Stimulated activated naive CD8-positive, alpha-beta T cell treated with anti-CD3 and anti-CD28 coated beads, Interleukin-15, Interleukin-2, amounts not matched to agents 100 ng/mL and 50 ng/mL, for 24 hours (primary cell): ENCODE measurements around the gene GORASP2.

ENCODE experiments used
- H3K27ac Mint-ChIP-seq: one replicate; pipeline ENCODE4 v1.8.0; 2021; ENCODE audit warnings: mild to moderate bottlenecking, mixed read lengths
- H3K27me3 Mint-ChIP-seq: one replicate; pipeline ENCODE4 v1.8.0; 2021; ENCODE audit warnings: mixed read lengths
- H3K36me3 Mint-ChIP-seq: one replicate; pipeline ENCODE4 v1.8.0; 2021; ENCODE audit warnings: low read depth, mixed read lengths
- H3K4me1 Mint-ChIP-seq: one replicate; pipeline ENCODE4 v1.8.0; 2021; ENCODE audit warnings: low read depth, mixed read lengths
- H3K4me3 Mint-ChIP-seq: one replicate; pipeline ENCODE4 v1.8.0; 2021; ENCODE audit warnings: mild to moderate bottlenecking, mixed read lengths
- H3K9me3 Mint-ChIP-seq: one replicate; pipeline ENCODE4 v1.8.0; 2021; ENCODE audit warnings: mixed read lengths

Gene GORASP2

DNA sequence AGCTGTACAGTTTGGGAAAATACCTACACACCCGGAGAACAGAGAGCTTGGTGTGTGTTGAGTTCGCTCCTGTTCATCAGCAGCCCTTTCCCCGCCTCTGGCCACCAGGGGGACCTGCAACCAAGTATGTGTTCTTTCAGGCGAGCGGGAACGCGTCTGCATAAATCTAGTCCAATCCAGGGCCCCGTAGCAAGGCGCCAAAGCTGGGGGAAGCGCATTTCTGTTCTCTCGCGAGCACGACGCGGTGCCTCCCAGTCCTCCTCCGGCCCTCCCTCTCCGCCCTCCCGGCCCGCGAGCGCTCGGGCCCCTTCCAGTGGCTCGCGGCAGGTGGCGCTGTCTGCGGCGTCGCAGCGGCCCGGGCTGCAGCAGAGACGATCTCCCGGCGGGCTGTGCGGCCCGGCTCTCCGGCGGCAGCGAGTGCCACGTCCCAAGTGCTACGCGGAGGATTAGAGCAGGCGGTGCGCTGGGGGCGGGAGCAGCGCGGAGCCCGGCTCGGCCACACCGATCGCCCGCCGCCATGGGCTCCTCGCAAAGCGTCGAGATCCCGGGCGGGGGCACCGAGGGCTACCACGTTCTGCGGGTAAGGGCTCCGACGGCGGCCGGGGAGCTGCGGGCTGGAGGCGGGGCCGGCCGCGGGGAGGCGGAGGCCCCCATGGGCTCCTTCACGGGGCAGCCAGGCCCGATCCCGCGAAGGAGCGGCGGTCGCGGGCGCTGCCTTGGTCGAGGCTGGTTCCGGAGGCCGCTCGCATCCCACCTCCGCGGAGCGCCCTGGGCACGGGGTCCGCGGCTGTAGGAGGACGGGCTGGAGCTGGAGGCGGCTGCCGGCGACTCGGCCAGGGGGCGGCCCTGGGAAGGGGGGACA is at the start of gene GORASP2:
GORASP2 (plus strand) TSS at position 430 of the 862 bp plus-strand sequence; CDS start at position 518, 88 bp downstream.
- Mint-ChIP-seq H3K27ac (peak within 1 kb of the TSS; percentile 99), H3K27me3 (no peaks in the 10 kb centered on the region), H3K36me3 (peaks cover 36% of the 10 kb centered on the region), H3K4me1 (peaks cover 53% of the 10 kb centered on the region), H3K4me3 (peak within 1 kb of the TSS; percentile 98), H3K9me3 (no peaks in the 10 kb centered on the region)

- Mint-ChIP-seq H3K27me3 (peaks cover 7% of the 10 kb centered on the region), H3K9me3 (no peaks in the 10 kb centered on the region), H3K36me3 (no peaks in the 10 kb centered on the region), H3K27ac (no peak overlapping the region), H3K4me3 (no peak overlapping the region), H3K4me1 (peaks cover 7% of the 10 kb centered on the region)
These were observed 47.2 kb upstream of the GORASP2 start for GRCh38 chr2:170881840-170882239.

- no peak overlapping the region for H3K4me3 Mint-ChIP-seq
- H3K36me3 Mint-ChIP-seq, result no peaks in the 10 kb centered on the region
- H3K27ac Mint-ChIP-seq, result no peak overlapping the region
- H3K27me3 Mint-ChIP-seq, result peaks cover 7% of the 10 kb centered on the region
- no peaks in the 10 kb centered on the region for H3K9me3 Mint-ChIP-seq
- H3K4me1 Mint-ChIP-seq, result peaks cover 7% of the 10 kb centered on the region
These were observed 46.3 kb upstream of the GORASP2 start for GRCh38 chr2:170882758-170883157.

- Mint-ChIP-seq H3K4me3 (no peak overlapping the region), H3K36me3 (no peaks in the 10 kb centered on the region), H3K4me1 (peaks cover under 1% of the 10 kb centered on the region), H3K27me3 (peaks cover 7% of the 10 kb centered on the region), H3K9me3 (no peaks in the 10 kb centered on the region), H3K27ac (no peak overlapping the region)
These were observed 45.4 kb upstream of the GORASP2 start for GRCh38 chr2:170883683-170884082.

GRCh38 chr2:170885130-170885791 is 43.8 kb upstream of the GORASP2 start:
- no peaks in the 10 kb centered on the region for H3K9me3 Mint-ChIP-seq
- no peak overlapping the region for H3K27ac Mint-ChIP-seq
- H3K4me3 Mint-ChIP-seq, result no peak overlapping the region
- H3K36me3 Mint-ChIP-seq, result no peaks in the 10 kb centered on the region
- peaks cover 11% of the 10 kb centered on the region for H3K27me3 Mint-ChIP-seq
- no peaks in the 10 kb centered on the region for H3K4me1 Mint-ChIP-seq

DNA sequence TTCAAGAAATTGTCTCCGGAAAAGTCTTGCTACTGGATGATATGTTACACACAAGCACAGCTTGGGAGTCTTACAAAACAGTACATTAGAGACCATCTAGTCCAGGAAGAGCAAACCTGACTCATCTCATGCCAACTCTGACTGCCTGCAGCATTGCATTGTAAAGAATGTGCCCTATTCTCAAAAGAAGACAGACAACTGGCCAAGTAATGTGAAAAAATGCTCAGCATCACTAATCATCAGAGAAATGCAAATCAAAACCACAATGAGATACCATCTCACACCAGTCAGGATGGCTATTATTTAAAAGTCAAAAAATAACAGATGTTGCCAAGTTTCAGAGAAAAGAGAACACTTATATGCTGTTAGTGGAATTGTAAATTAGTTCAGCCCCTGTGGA is 42.7 kb upstream of the GORASP2 start:
- no peak overlapping the region for H3K27ac Mint-ChIP-seq
- H3K36me3 Mint-ChIP-seq, result no peaks in the 10 kb centered on the region
- no peaks in the 10 kb centered on the region for H3K9me3 Mint-ChIP-seq
- no peaks in the 10 kb centered on the region for H3K4me1 Mint-ChIP-seq
- H3K27me3 Mint-ChIP-seq, result peaks cover 11% of the 10 kb centered on the region
- H3K4me3 Mint-ChIP-seq, result no peak overlapping the region

GRCh38 chr2:170887496-170887895 is 41.6 kb upstream of the GORASP2 start:
- no peaks in the 10 kb centered on the region for H3K9me3 Mint-ChIP-seq

GRCh38 chr2:170887896-170888295 is 41.2 kb upstream of the GORASP2 start:
- no peaks in the 10 kb centered on the region for H3K36me3 Mint-ChIP-seq
- H3K4me3 Mint-ChIP-seq, result no peak overlapping the region
- H3K9me3 Mint-ChIP-seq, result no peaks in the 10 kb centered on the region
- no peak overlapping the region for H3K27ac Mint-ChIP-seq
- peaks cover 8% of the 10 kb centered on the region for H3K27me3 Mint-ChIP-seq
- no peaks in the 10 kb centered on the region for H3K4me1 Mint-ChIP-seq

More at GRCh38 chr2:170887496-170887895, 41.6 kb upstream of the GORASP2 start:
- H3K4me1 Mint-ChIP-seq, result no peaks in the 10 kb centered on the region
- no peak overlapping the region for H3K4me3 Mint-ChIP-seq
- no peaks in the 10 kb centered on the region for H3K36me3 Mint-ChIP-seq
- H3K27ac Mint-ChIP-seq, result no peak overlapping the region
- H3K27me3 Mint-ChIP-seq, result peaks cover 10% of the 10 kb centered on the region

GRCh38 chr2:170891893-170892292 is 37.2 kb upstream of the GORASP2 start:
- Mint-ChIP-seq H3K4me1 (no peaks in the 10 kb centered on the region), H3K9me3 (no peaks in the 10 kb centered on the region)

GRCh38 chr2:170892391-170892951 is 36.6 kb upstream of the GORASP2 start:
- H3K27ac Mint-ChIP-seq, result no peak overlapping the region
- no peaks in the 10 kb centered on the region for H3K4me1 Mint-ChIP-seq
- no peaks in the 10 kb centered on the region for H3K36me3 Mint-ChIP-seq
- no peaks in the 10 kb centered on the region for H3K9me3 Mint-ChIP-seq
- H3K27me3 Mint-ChIP-seq, result peaks cover 12% of the 10 kb centered on the region
- no peak overlapping the region for H3K4me3 Mint-ChIP-seq

More at GRCh38 chr2:170891893-170892292, 37.2 kb upstream of the GORASP2 start:
- Mint-ChIP-seq H3K36me3 (no peaks in the 10 kb centered on the region), H3K4me3 (no peak overlapping the region), H3K27me3 (peaks cover 12% of the 10 kb centered on the region), H3K27ac (no peak overlapping the region)

DNA sequence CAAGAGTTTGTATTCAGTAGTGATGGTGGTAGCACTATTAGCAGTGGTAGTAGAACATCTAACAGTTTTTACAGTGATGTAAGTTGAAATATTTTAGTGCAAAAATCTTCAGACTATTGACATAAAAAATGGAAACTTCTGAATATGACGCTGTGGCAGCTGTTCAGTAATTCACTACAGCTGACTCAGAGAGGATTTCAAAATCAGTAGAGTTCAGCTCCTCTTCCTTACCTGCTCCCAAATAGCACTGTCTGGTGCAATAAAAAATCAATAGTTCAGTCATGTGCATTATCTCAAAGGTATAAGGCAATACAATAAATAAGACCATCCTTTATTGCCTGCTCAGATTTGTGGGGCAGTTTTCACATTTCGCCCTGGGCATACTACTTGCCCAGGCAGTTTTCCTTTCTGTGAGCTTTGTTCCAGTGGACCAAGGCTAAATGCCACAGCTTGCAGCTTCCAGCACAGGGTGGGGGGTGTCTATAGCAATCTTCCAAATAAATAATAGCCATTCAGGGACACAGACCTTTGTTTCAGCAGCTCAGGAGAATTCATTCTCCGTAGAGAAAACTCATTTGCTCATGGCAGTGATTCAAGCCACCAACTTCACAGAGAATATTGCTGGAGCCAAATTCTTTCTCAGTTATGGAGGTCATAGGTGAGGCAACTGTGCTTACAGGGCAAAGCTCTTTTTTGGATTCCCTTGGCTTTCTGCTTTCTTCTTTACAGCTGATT is 33.9 kb upstream of the GORASP2 start:
- Mint-ChIP-seq H3K27ac (no peak overlapping the region), H3K27me3 (peaks cover 16% of the 10 kb centered on the region), H3K36me3 (no peaks in the 10 kb centered on the region), H3K4me3 (no peak overlapping the region), H3K9me3 (no peaks in the 10 kb centered on the region), H3K4me1 (no peaks in the 10 kb centered on the region)

- Mint-ChIP-seq H3K4me3 (no peak overlapping the region), H3K27me3 (peaks cover 16% of the 10 kb centered on the region), H3K27ac (no peak overlapping the region), H3K4me1 (no peaks in the 10 kb centered on the region), H3K36me3 (no peaks in the 10 kb centered on the region), H3K9me3 (no peaks in the 10 kb centered on the region)
These were observed 32.4 kb upstream of the GORASP2 start for GRCh38 chr2:170896622-170897021.

DNA sequence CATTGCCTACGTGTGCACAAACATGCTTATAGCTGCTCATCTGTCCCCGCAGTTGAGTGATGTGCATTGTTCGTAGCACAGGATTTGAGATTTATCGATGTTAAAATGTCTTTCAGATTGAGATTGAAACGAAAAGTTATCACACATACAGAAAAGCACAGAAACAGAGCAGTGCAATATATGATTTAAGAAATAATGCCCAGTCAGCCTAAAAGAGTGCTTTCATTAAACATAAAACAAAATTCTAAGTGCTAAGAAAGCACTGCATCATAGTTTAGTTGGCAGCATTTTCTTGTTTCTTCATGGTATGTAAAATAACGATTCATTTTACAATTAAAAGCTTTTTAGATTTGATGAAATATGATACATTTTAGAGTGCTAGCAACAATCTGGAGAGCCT is 31.9 kb upstream of the GORASP2 start:
- Mint-ChIP-seq H3K36me3 (no peaks in the 10 kb centered on the region), H3K27me3 (peaks cover 20% of the 10 kb centered on the region)

DNA sequence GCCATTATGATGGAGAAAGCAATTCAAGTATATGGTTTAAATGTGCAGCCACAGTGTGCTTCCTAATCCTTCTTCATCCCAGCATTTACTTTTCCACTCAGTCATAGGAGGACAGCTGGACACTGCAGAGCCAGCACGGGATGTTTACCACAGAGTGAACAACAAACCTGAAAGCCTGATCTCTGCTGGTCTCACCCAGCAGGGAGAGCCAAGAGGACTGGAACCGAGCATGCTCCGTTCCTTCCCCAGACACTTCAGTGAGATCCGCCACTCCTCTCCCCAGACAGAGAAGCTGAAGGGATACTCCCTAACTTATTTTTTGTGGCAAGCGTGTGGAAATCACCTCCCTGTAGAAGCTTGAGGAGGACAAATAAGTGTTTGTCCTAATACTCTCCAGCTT is 23.2 kb upstream of the GORASP2 start:
- Mint-ChIP-seq H3K36me3 (peaks cover 5% of the 10 kb centered on the region), H3K27ac (no peak overlapping the region), H3K4me3 (no peak overlapping the region), H3K27me3 (peaks cover 11% of the 10 kb centered on the region), H3K9me3 (peaks cover 12% of the 10 kb centered on the region), H3K4me1 (no peaks in the 10 kb centered on the region)

More for the DNA sequence above, 31.9 kb upstream of the GORASP2 start:
- Mint-ChIP-seq H3K4me3 (no peak overlapping the region), H3K27ac (no peak overlapping the region), H3K9me3 (no peaks in the 10 kb centered on the region), H3K4me1 (no peaks in the 10 kb centered on the region)
